Measurements from ENCODE around the gene PXDN.

The PXDN gene

GRCh38 chr2:1655461-1655860 lies 88.9 kb downstream of the PXDN start:
- no peak for DNase-seq
- H3K27me3 ChIP-seq (replicated peaks; ENCODE audit: control insufficient read depth, insufficient read depth, low read length, poor library complexity, severe bottlenecking) = no peaks in the 10 kb centered on the region
- no peaks in the 10 kb centered on the region for H3K9me3 ChIP-seq (ENCODE audit: control insufficient read depth, low read length)
- no peaks in the 10 kb centered on the region for H3K4me1 ChIP-seq (ENCODE audit: control insufficient read depth, insufficient read depth, low read length, poor library complexity, severe bottlenecking)
- no peak overlapping the region for H3K4me3 ChIP-seq (ENCODE audit: insufficient read depth, low read depth, low read length, poor library complexity, severe bottlenecking)
- no peak overlapping the region for H3K27ac ChIP-seq (ENCODE audit: insufficient read depth, low read length, poor library complexity, severe bottlenecking)
- no peaks in the 10 kb centered on the region for H3K36me3 ChIP-seq (ENCODE audit: control insufficient read depth, insufficient read depth, low read length)

GRCh38 chr2:1654696-1655374 lies 89.5 kb downstream of the PXDN start:
- no peak for DNase-seq
- Histone ChIP-seq H3K27ac (ENCODE audit: insufficient read depth, low read length, poor library complexity, severe bottlenecking) (no peak overlapping the region), H3K27me3 (replicated peaks; ENCODE audit: control insufficient read depth, insufficient read depth, low read length, poor library complexity, severe bottlenecking) (no peaks in the 10 kb centered on the region), H3K4me3 (ENCODE audit: insufficient read depth, low read depth, low read length, poor library complexity, severe bottlenecking) (no peak overlapping the region), H3K36me3 (ENCODE audit: control insufficient read depth, insufficient read depth, low read length) (no peaks in the 10 kb centered on the region), H3K4me1 (ENCODE audit: control insufficient read depth, insufficient read depth, low read length, poor library complexity, severe bottlenecking) (no peaks in the 10 kb centered on the region), H3K9me3 (ENCODE audit: control insufficient read depth, low read length) (no peaks in the 10 kb centered on the region)

DNA sequence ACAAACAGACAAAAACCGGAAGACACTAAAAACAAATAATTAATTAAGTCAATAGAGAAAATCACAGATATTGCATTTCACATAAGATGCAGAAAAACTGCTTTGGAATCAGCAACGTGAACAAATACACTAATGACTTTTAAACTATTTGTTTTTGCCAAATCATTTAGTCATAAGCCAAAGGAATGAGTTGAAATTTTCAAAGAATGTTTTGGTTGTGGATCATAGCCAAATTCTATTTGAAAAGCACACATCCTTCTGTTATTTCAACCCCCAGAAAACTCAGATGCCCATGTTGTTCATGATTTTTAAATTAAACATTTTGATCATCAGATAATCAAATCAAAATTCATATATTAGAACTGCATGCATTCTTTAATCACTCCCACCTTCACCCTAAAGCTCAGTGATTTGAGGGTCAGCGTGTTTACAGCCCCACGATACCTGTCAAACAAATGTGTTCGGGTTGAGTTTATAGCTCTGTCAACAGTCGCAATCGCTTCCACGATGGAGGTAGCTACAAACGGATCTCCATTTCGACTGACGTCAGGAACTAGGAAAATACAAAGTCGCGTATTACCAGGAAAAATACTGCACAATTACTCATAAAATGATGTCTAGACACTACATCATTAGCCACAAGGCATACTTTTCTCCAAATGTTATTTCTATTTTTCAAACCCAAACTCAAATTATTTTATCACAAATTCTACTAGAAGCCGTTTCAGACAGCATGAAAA lies 90.2 kb downstream of the PXDN start:
- no peak overlapping the region for H3K27ac ChIP-seq (ENCODE audit: insufficient read depth, low read length, poor library complexity, severe bottlenecking)
- no peaks in the 10 kb centered on the region for H3K4me1 ChIP-seq (ENCODE audit: control insufficient read depth, insufficient read depth, low read length, poor library complexity, severe bottlenecking)
- H3K36me3 ChIP-seq (ENCODE audit: control insufficient read depth, insufficient read depth, low read length) = no peaks in the 10 kb centered on the region
- no peaks in the 10 kb centered on the region for H3K9me3 ChIP-seq (ENCODE audit: control insufficient read depth, low read length)
- no peaks in the 10 kb centered on the region for H3K27me3 ChIP-seq (replicated peaks; ENCODE audit: control insufficient read depth, insufficient read depth, low read length, poor library complexity, severe bottlenecking)
- no peak for DNase-seq
- no peak overlapping the region for H3K4me3 ChIP-seq (ENCODE audit: insufficient read depth, low read depth, low read length, poor library complexity, severe bottlenecking)

GRCh38 chr2:1652034-1652790 lies 92.1 kb downstream of the PXDN start:
- Histone ChIP-seq H3K27ac (ENCODE audit: insufficient read depth, low read length, poor library complexity, severe bottlenecking) (no peak overlapping the region), H3K4me3 (ENCODE audit: insufficient read depth, low read depth, low read length, poor library complexity, severe bottlenecking) (no peak overlapping the region), H3K9me3 (ENCODE audit: control insufficient read depth, low read length) (no peaks in the 10 kb centered on the region), H3K4me1 (ENCODE audit: control insufficient read depth, insufficient read depth, low read length, poor library complexity, severe bottlenecking) (no peaks in the 10 kb centered on the region), H3K36me3 (ENCODE audit: control insufficient read depth, insufficient read depth, low read length) (no peaks in the 10 kb centered on the region), H3K27me3 (replicated peaks; ENCODE audit: control insufficient read depth, insufficient read depth, low read length, poor library complexity, severe bottlenecking) (no peaks in the 10 kb centered on the region)
- no peak for DNase-seq

DNA sequence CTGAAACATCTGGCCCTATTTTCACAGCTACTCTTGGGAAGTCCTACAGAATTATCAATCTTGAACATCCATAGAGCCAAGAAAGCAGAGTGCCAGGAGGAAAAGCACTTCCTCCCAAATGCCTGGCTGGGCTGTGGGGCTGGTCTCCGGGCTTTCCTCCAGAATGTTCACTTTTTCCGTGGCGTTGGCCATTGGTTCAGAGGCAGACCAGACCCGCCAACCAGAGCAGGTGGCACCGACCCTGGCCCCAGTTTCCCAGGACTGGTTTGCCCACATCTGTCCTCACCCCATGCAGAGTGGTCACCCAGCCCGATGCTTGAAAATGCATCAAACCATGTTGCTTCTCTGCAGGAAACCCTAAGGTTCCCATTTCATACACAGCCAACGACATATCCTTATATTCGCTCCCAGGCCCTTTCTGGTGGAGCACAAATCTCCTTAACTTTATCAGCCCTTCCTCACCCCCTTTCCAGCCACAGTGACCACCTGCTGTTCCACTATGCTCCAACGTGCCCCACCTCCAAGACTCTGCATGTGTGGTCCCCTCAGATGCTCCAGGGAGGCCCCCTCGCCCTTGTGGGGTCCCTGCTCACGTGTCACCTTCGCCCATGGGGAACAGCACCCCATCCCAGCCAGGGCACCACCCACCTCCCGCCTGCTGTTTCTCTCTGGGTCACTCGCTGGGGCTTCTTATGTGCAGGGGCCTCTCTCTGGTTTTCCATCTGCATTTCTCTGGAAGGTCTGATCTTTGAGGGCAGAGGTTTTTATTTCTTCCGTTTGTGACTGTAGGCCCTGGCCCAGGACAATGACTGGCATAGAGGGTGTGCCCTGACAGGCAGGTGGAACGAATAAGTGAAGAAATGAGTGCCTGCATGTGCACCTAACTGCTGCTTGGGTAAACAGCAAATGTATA lies 92.9 kb downstream of the PXDN start:
- DNase-seq = no peak
- H3K4me1 ChIP-seq (ENCODE audit: control insufficient read depth, insufficient read depth, low read length, poor library complexity, severe bottlenecking) = no peaks in the 10 kb centered on the region
- no peak overlapping the region for H3K4me3 ChIP-seq (ENCODE audit: insufficient read depth, low read depth, low read length, poor library complexity, severe bottlenecking)
- H3K27ac ChIP-seq (ENCODE audit: insufficient read depth, low read length, poor library complexity, severe bottlenecking) = no peak overlapping the region
- H3K36me3 ChIP-seq (ENCODE audit: control insufficient read depth, insufficient read depth, low read length) = no peaks in the 10 kb centered on the region
- no peaks in the 10 kb centered on the region for H3K27me3 ChIP-seq (replicated peaks; ENCODE audit: control insufficient read depth, insufficient read depth, low read length, poor library complexity, severe bottlenecking)
- no peaks in the 10 kb centered on the region for H3K9me3 ChIP-seq (ENCODE audit: control insufficient read depth, low read length)

GRCh38 chr2:1650085-1650872 lies 94.0 kb downstream of the PXDN start:
- no peaks in the 10 kb centered on the region for H3K36me3 ChIP-seq (ENCODE audit: control insufficient read depth, insufficient read depth, low read length)

DNA sequence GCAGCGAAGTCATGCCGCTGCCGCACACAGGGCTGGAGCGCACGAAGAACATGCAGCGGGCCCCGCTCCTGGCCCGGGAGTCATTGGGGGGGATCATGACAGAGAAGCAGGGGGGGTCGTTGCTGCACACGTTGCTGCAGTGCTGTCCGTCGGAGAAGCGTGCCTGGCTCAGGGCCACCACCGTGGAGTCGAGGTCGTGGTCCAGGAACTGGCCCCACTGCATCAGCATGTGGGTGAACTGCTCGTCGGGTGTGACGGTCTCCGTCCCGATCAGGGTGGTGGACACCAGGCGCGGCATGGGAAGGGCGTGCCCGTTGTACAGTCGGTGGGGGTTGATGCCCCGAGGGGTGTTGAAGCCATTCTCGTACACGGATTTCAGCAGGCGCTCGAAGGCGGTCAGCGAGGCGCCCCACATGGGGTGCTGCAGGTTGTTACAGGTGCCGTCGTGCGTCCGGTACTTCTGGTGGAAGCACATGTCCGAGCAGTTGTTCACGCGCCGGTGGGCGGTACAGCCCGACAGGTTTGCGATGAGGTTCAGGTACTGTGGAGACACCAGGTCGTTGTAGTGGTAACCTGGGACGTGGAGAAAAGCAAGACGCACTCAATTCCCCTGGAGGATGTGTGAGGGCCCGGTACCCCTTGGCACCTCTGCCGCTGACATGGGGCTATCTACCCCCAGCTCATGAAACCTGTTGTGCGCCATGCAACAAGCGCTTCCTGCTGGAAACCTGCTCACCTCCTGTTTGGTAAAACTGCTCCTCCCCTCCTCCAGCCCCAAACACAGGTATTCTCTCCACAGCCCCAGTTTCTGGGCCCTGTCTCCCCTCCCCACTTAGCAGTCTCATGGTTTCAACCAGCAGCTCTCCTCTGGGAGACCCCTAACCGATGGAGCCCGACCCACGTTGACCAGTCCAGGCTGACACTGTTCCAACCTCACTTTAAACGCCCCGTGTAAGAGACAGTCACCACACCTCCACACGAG lies 94.9 kb downstream of the PXDN start:
- H3K4me3 ChIP-seq (ENCODE audit: insufficient read depth, low read depth, low read length, poor library complexity, severe bottlenecking) = no peak overlapping the region

More at GRCh38 chr2:1650085-1650872, 94.0 kb downstream of the PXDN start:
- Histone ChIP-seq H3K9me3 (ENCODE audit: control insufficient read depth, low read length) (no peaks in the 10 kb centered on the region), H3K4me1 (ENCODE audit: control insufficient read depth, insufficient read depth, low read length, poor library complexity, severe bottlenecking) (no peaks in the 10 kb centered on the region), H3K27me3 (replicated peaks; ENCODE audit: control insufficient read depth, insufficient read depth, low read length, poor library complexity, severe bottlenecking) (no peaks in the 10 kb centered on the region), H3K27ac (ENCODE audit: insufficient read depth, low read length, poor library complexity, severe bottlenecking) (no peak overlapping the region), H3K4me3 (ENCODE audit: insufficient read depth, low read depth, low read length, poor library complexity, severe bottlenecking) (no peak overlapping the region)
- no peak for DNase-seq

DNA sequence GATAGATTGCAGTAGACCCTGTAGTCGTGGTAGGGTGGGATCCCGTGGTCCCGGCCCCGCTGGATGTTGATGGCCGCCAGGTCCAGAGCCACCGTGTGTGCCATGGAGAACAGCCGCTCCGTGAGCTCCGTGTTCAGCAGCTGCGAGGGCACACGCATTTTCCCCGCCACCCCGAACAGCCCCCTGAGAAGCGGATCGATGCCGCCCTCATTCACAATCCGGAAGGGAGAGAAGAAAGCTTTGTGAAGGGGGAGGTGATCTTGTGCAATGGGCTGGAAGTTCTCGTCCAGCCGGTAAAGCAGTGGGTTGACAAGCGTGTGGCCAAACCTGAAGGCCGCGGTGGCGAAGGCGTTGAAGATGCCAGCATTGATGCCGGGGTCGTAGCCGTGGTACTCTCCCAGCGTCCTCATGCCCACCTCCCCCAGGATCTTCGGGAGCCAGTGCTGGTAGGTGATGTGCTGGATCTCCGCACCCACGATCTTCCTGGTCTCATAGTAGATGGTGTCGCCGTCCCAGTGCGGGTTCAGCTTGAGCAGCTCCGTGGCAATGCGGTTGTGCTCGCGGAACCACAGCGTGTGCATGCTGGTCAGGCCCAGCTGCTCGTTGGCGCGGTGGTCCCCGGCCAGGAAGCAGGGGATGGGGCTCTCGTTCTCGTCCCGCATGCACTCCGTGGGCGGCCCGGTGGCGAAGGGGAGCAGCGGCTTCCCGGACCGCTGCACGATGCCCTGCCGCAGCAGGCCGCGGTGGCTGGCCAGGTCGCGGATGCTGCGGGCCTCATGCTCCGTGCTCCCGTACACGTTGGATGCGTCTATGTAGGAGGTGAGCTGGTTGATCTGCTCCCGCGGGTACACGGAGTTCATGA lies 95.8 kb downstream of the PXDN start:
- H3K27ac ChIP-seq (ENCODE audit: insufficient read depth, low read length, poor library complexity, severe bottlenecking) = no peak overlapping the region

More for the DNA sequence above, 94.9 kb downstream of the PXDN start:
- Histone ChIP-seq H3K4me1 (ENCODE audit: control insufficient read depth, insufficient read depth, low read length, poor library complexity, severe bottlenecking) (no peaks in the 10 kb centered on the region), H3K9me3 (ENCODE audit: control insufficient read depth, low read length) (no peaks in the 10 kb centered on the region), H3K27me3 (replicated peaks; ENCODE audit: control insufficient read depth, insufficient read depth, low read length, poor library complexity, severe bottlenecking) (no peaks in the 10 kb centered on the region), H3K36me3 (ENCODE audit: control insufficient read depth, insufficient read depth, low read length) (no peaks in the 10 kb centered on the region), H3K27ac (ENCODE audit: insufficient read depth, low read length, poor library complexity, severe bottlenecking) (no peak overlapping the region)
- no peak for DNase-seq

More for the DNA sequence above, 95.8 kb downstream of the PXDN start:
- Histone ChIP-seq H3K36me3 (ENCODE audit: control insufficient read depth, insufficient read depth, low read length) (no peaks in the 10 kb centered on the region), H3K4me1 (ENCODE audit: control insufficient read depth, insufficient read depth, low read length, poor library complexity, severe bottlenecking) (no peaks in the 10 kb centered on the region), H3K27me3 (replicated peaks; ENCODE audit: control insufficient read depth, insufficient read depth, low read length, poor library complexity, severe bottlenecking) (no peaks in the 10 kb centered on the region), H3K9me3 (ENCODE audit: control insufficient read depth, low read length) (no peaks in the 10 kb centered on the region), H3K4me3 (ENCODE audit: insufficient read depth, low read depth, low read length, poor library complexity, severe bottlenecking) (no peak overlapping the region)
- no peak for DNase-seq

All from effector memory CD4-positive, alpha-beta T cell (primary cell).